Fibroblast of villous mesenchyme (primary cell): Measurements from ENCODE around the gene CYB5A. TPM values are rescaled to one million over a fixed set of nuclear protein-coding genes. Genes with fewer than 3 reads are reported as not detected.

Source experiments
- DNase-seq: peaks from one replicate; pipeline ENCODE4 v3.0.0-alpha.2; 2010; ENCODE audit warnings: low read depth
- H3K4me3 ChIP-seq: 2 replicates; pipeline ENCODE4 v1.5.1; 2011; ENCODE audit warnings: low read depth, mild to moderate bottlenecking, low read length
- total RNA-seq: library from RNA; depleted of rRNA; stranded (reverse); fragments of >200 nt; gene quantifications from 2 replicates; pipeline ENCODE4 v1.2.3, GENCODE V29; 2012
- TF ChIP-seq, protein P1 (sequence below): IDR thresholded peaks from 2 replicates; pipeline ENCODE4 v1.5.1; 2012; ENCODE audit warnings: low read depth, mild to moderate bottlenecking, low read length; ENCODE audit not compliant: insufficient read depth

CYB5A gene
- total RNA-seq, 1 donor: 114 TPM

- no peak overlapping the region for H3K4me3 ChIP-seq
- DNase-seq: peak; percentile 99
- TF ChIP-seq, protein P1, sequence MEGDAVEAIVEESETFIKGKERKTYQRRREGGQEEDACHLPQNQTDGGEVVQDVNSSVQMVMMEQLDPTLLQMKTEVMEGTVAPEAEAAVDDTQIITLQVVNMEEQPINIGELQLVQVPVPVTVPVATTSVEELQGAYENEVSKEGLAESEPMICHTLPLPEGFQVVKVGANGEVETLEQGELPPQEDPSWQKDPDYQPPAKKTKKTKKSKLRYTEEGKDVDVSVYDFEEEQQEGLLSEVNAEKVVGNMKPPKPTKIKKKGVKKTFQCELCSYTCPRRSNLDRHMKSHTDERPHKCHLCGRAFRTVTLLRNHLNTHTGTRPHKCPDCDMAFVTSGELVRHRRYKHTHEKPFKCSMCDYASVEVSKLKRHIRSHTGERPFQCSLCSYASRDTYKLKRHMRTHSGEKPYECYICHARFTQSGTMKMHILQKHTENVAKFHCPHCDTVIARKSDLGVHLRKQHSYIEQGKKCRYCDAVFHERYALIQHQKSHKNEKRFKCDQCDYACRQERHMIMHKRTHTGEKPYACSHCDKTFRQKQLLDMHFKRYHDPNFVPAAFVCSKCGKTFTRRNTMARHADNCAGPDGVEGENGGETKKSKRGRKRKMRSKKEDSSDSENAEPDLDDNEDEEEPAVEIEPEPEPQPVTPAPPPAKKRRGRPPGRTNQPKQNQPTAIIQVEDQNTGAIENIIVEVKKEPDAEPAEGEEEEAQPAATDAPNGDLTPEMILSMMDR: no peak
These were observed 42.4 kb downstream of the CYB5A start for GRCh38 chr18:74249181-74249968.

DNA sequence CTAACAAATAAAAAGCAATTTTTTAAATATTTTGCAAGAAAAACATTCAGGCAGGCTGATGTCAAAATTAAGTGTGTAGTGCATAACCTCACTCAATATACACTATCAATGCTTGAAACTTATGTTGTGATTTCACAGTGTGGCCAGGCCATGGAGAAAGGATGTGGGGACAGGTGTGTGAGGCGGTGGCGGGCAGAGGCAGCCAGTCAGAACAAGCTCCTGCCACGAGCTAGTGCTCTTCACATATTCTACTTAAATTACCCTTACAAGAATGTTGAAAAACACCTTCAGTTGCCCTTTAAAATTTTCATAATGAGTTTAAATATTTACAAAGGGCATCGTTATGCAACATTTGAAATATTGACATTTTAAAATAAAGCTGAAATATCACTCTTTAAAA is 43.2 kb downstream of the CYB5A start:
- TF ChIP-seq, protein P1: no peak
- DNase-seq: no peak

DNA sequence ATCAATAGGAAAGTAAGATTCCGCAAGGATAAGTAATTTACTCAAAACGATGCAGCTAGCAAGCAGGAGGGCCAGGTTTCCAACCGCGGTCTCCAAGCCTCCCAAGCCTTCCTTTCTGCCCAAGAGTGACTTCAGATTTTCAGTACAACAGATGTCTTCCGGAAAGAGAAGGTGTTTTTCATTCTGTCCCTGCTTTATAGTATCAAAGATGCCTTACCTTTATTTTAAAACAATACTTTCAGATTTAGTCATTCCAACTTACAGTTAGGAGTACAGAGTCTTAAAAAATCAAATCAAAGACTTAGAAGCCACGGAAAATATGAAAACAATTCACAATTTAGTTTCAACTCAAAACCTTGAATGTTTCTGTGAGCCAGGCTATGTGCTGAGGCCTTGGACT is 43.6 kb downstream of the CYB5A start:
- no peak for DNase-seq
- no peak overlapping the region for H3K4me3 ChIP-seq
- TF ChIP-seq, protein P1: no peak

More for the DNA sequence above, 43.2 kb downstream of the CYB5A start:
- H3K4me3 ChIP-seq: no peak overlapping the region

GRCh38 chr18:74244554-74244953 is 47.2 kb downstream of the CYB5A start:
- TF ChIP-seq, protein P1: no peak
- no peak overlapping the region for H3K4me3 ChIP-seq
- DNase-seq: no peak

DNA sequence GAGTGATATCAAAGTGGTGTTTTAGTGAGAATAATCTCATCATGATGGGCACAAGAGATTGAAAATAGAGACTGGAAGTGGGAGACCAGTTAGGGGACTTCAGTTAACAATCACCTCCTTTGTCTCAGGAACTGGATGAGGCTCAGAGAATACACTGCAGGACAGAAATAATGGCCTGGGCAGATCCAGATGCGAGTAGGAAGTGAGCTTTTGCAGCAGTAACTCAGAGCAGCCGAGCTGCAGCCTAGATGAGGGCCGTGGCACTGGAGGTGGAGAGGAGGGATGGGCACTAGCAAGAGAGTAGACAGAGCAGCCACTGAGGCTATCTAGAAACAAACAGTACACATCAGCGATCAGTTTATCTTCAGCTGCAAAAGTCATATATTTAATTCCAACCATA is 48.6 kb downstream of the CYB5A start:
- H3K4me3 ChIP-seq: no peak overlapping the region
- TF ChIP-seq, protein P1: no peak
- DNase-seq: no peak

DNA sequence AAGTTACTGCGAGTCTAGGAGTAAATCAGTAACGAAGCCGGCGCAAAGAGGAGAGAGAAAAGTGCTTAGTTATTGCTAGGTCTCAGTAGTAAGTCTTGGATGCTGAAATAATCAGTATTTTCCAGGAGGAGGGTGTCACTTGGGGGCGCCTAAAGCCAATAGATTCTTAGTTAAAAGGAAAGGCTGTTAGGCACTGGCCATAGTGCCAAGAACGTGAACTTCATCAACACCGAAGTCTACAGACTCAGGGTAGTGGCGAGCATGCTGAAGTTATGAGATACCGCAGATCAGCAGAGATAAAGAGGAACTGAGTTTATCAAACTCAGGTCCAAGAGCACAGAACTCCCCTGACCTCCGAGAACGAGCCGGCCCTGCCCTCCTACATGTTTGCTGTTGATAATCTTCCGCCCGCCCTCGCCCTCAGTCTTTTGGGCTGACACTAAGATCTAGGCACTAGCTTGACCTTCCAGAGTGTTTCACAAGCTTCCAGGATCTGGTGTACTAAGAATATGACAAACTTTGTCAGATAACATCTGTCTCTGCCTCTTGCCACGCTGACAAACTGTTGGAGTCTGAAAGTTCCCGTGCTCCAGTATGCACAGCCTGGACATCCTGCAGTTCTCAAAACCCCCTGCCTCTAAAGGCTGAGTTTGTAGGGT is 49.2 kb downstream of the CYB5A start:
- peak; percentile 91 for DNase-seq
- H3K4me3 ChIP-seq: no peak overlapping the region
- TF ChIP-seq, protein P1: peak; percentile 20

- DNase-seq: no peak
- TF ChIP-seq, protein P1: no peak
- no peak overlapping the region for H3K4me3 ChIP-seq
These were observed 49.8 kb downstream of the CYB5A start for GRCh38 chr18:74241970-74242369.
